Prostate gland (tissue), 2 donors: ENCODE results near the gene NSRP1.

Source experiments
- CTCF ChIP-seq, 4 experiments: fragments of 200-600 bp in 2 of 4; fragments of 450-650 bp in 2 of 4; sonication (generic) in 2 of 4; IDR thresholded peaks; 1 replicate in 3 of 4; 2 replicates in 1 of 4; pipeline ENCODE4 v1.5.1; 2016 to 2019; ENCODE audit warnings: antibody characterized with exemption in 4 of 4, mild to moderate bottlenecking in 2 of 4, moderate library complexity in 2 of 4
- POLR2A ChIP-seq: fragments of 450-650 bp; IDR thresholded peaks from one replicate; pipeline ENCODE4 v1.6.1; 2016; ENCODE audit warnings: antibody characterized with exemption, mild to moderate bottlenecking
- POLR2AphosphoS5 ChIP-seq: sonication (generic); formaldehyde crosslinking; IDR thresholded peaks from one replicate; pipeline ENCODE4 v1.6.1; 2017; ENCODE audit warnings: antibody characterized with exemption

- TF ChIP-seq POLR2A (no peak), CTCF (IDR thresholded peaks at IDR 0.05) (no peak), POLR2AphosphoS5 (no peak)
Measured at GRCh38 chr17:30161601-30162000, 45.0 kb downstream of the NSRP1 start.
